Common myeloid progenitor, CD34-positive (primary cell): ENCODE data around the gene SEMG2.

Experiments
- CTCF ChIA-PET: fragments of 350-600 bp; sonication (Branson Sonifier 250); formaldehyde crosslinking; loops from one replicate; lab custom pipeline; 2021; ENCODE audit warnings: antibody characterized with exemption; lab: Charles Lee
- POLR2A ChIA-PET: fragments of 350-600 bp; sonication (Branson Sonifier 250); formaldehyde crosslinking; loops from one replicate; lab custom pipeline; 2021; ENCODE audit warnings: antibody characterized with exemption; lab: Charles Lee
- DNase-seq, 3 donors: peaks; one replicate each; pipeline versions ENCODE4 v3.0.0 to v3.0.0-alpha.2; 2013
- H3K27ac ChIP-seq, 2 experiments: 1 replicate in 1 of 2; 2 replicates in 1 of 2; pipeline ENCODE4 v1.7.0; 2013; ENCODE audit warnings: inconsistent platforms in 2 of 2, low read length in 2 of 2, mild to moderate bottlenecking in 2 of 2, low read depth in 1 of 2, moderate library complexity in 1 of 2; ENCODE audit not compliant: severe bottlenecking in 2 of 2, insufficient read depth in 1 of 2, poor library complexity in 1 of 2
- H3K27me3 ChIP-seq, 5 experiments: replicated peaks in 2 of 5; 1 replicate in 3 of 5; 2 replicates in 2 of 5; pipeline versions ENCODE4 v1.6.1 to v1.7.0; 2013; ENCODE audit warnings: low read length in 4 of 5, mild to moderate bottlenecking in 2 of 5, moderate library complexity in 2 of 5, inconsistent platforms in 1 of 5; ENCODE audit not compliant: insufficient read depth in 5 of 5, control insufficient read depth in 4 of 5
- H3K36me3 ChIP-seq, 4 experiments: 1 replicate in 2 of 4; 2 replicates in 2 of 4; pipeline versions ENCODE4 v1.6.1 to v1.7.0; 2013; ENCODE audit warnings: low read length in 3 of 4, control low read depth in 1 of 4, mild to moderate bottlenecking in 1 of 4; ENCODE audit not compliant: control insufficient read depth in 4 of 4, insufficient read depth in 4 of 4
- H3K4me1 ChIP-seq, 4 experiments: 1 replicate in 3 of 4; 2 replicates in 1 of 4; pipeline versions ENCODE4 v1.6.1 to v1.7.1; 2013; ENCODE audit warnings: low read length in 3 of 4, mild to moderate bottlenecking in 3 of 4, control low read depth in 1 of 4, inconsistent platforms in 1 of 4, moderate library complexity in 1 of 4; ENCODE audit not compliant: control insufficient read depth in 4 of 4, insufficient read depth in 4 of 4; ENCODE audit errors: control extremely low read depth in 1 of 4
- H3K4me3 ChIP-seq, 7 experiments: 1 replicate in 4 of 7; 2 replicates in 3 of 7; pipeline versions ENCODE4 v1.5.1 to v1.7.0; 2013; ENCODE audit warnings: mild to moderate bottlenecking in 7 of 7, low read length in 6 of 7, moderate library complexity in 6 of 7, inconsistent platforms in 2 of 7, low read depth in 2 of 7, control low read depth in 1 of 7; ENCODE audit not compliant: insufficient read depth in 4 of 7, control insufficient read depth in 1 of 7; ENCODE audit errors: extremely low read depth in 1 of 7
- H3K9me3 ChIP-seq, 5 experiments: 1 replicate in 4 of 5; 2 replicates in 1 of 5; pipeline versions ENCODE4 v1.6.1 to v1.7.1; 2013; ENCODE audit warnings: low read length in 4 of 5, mild to moderate bottlenecking in 2 of 5, inconsistent platforms in 1 of 5, low read depth in 1 of 5, moderate library complexity in 1 of 5; ENCODE audit not compliant: control insufficient read depth in 4 of 5, insufficient read depth in 2 of 5; ENCODE audit errors: control extremely low read depth in 1 of 5
- WGBS: methylation state at CpG from one replicate; pipeline ENCODE4 v1.1.5; 2013; ENCODE audit not compliant: insufficient coverage; 5-methylcytosine and 5-hydroxymethylcytosine counted together

Gene SEMG2

GRCh38 chr20:45209924-45210323 is 11.2 kb upstream of the SEMG2 start:
- Histone ChIP-seq H3K4me1 (peaks cover 0 to 11% (median 1%) of the 10 kb centered on the region in 4 experiments), H3K36me3 (no peaks in the 10 kb centered on the region), H3K9me3 (no peaks in the 10 kb centered on the region), H3K27ac (no peak overlapping the region), H3K27me3 (peaks cover 0 to 4% (median 0%) of the 10 kb centered on the region in 5 experiments), H3K4me3 (no peak overlapping the region)
- ChIA-PET POLR2A (no interaction called here), CTCF (no interaction called here)
- WGBS = 100% methylated on average over 1 of the region's 1 CpG
- DNase-seq = no peak

GRCh38 chr20:45211569-45212474 is 9.4 kb upstream of the SEMG2 start:
- ChIA-PET POLR2A (no interaction called here), CTCF (no interaction called here)
- H3K27ac ChIP-seq = no peak overlapping the region
- no peak for DNase-seq
- peaks cover 0 to 4% (median 0%) of the 10 kb centered on the region in 5 experiments for H3K27me3 ChIP-seq
- H3K4me3 ChIP-seq = no peak overlapping the region
- no peaks in the 10 kb centered on the region for H3K36me3 ChIP-seq
- peaks cover 0 to 3% (median 0%) of the 10 kb centered on the region in 4 experiments for H3K4me1 ChIP-seq
- no peaks in the 10 kb centered on the region for H3K9me3 ChIP-seq

DNA sequence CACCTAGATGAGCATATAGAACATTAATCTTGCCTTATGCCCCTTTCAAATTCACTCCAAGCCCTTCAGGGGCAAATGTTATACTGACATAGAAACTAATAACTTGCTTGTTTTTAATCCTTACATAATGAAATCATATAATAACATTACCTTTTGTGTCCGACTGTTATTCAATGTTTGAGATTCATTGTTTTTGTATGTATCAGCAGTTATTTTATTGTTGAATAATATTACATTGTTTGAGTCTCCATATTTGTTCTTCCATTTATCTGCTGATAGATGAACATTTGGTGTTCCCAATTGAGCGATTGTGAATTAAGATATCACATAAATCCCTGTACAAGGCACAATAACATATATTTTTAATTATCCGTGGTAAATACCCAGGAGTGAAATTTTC is 8.3 kb upstream of the SEMG2 start:
- DNase-seq = no peak
- Histone ChIP-seq H3K9me3 (no peaks in the 10 kb centered on the region), H3K27me3 (peaks cover 0 to 2% (median 0%) of the 10 kb centered on the region in 5 experiments), H3K36me3 (no peaks in the 10 kb centered on the region), H3K27ac (no peak overlapping the region), H3K4me3 (no peak overlapping the region), H3K4me1 (no peaks in the 10 kb centered on the region)
- ChIA-PET CTCF (no interaction called here), POLR2A (no interaction called here)
- no CpG with 5 or more reads among the region's 3 CpGs for WGBS

DNA sequence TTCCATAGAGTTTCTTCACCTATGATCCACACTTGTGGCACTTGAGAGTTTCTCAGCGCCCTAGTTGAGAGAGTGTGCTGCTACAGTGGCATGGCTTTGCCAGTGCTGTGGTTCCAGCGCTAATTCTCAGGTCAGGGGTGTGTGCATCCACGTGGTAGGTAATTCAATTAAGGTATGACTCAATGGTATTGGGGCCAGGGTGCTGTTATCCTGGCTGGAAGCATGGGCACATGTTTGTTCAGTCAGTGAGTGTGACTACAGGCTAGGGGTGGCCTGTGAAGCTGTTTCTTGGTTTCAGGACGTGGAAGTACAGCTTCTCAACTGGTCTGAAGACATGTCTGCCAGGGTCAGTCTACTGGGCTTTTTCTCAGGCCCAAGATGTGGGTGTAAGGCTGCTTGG is 3.0 kb upstream of the SEMG2 start:
- CTCF ChIA-PET = no interaction called here
- DNase-seq = no peak
- H3K27me3 ChIP-seq = peaks cover 0 to 7% (median 4%) of the 10 kb centered on the region in 5 experiments
- no peaks in the 10 kb centered on the region for H3K4me1 ChIP-seq
- WGBS = 100% methylated on average over 3 of the region's 4 CpGs
- H3K9me3 ChIP-seq = peaks cover 0 to under 1% (median 0%) of the 10 kb centered on the region in 5 experiments
- H3K27ac ChIP-seq = no peak overlapping the region
- H3K4me3 ChIP-seq = no peak overlapping the region
- POLR2A ChIA-PET = no interaction called here
- H3K36me3 ChIP-seq = no peaks in the 10 kb centered on the region

DNA sequence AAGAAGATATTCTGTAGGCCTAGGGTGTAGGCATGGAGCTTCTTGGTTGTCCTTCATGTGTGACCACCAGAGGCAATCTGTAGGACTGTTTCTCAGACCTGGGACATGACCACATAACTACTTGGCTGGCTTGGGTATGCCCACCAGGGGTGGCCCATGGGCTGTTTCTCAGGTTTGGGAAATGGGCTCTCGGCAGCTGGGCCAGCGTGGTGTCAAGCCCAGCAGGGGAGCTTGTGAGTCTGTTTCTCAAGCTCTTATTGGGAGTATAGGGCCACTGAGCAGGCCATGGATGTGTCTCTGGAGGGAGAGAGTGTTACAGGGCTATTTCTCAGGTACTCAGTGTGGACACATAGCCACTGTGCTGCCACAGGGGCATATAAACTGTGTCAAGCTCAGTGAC is 2.5 kb upstream of the SEMG2 start:
- H3K4me3 ChIP-seq = no peak overlapping the region
- peaks cover under 1 to 10% (median 4%) of the 10 kb centered on the region in 5 experiments for H3K27me3 ChIP-seq
- no peak overlapping the region for H3K27ac ChIP-seq
- no peaks in the 10 kb centered on the region for H3K4me1 ChIP-seq
- H3K36me3 ChIP-seq = no peaks in the 10 kb centered on the region
- peaks cover 0 to 2% (median 0%) of the 10 kb centered on the region in 5 experiments for H3K9me3 ChIP-seq
- POLR2A ChIA-PET = no interaction called here
- DNase-seq = no peak
- CTCF ChIA-PET = no interaction called here
- 100% methylated on average over 2 of the region's 2 CpGs for WGBS

- peaks cover 4 to 22% (median 15%) of the 10 kb centered on the region in 5 experiments for H3K27me3 ChIP-seq
These were observed 2.0 kb downstream of the SEMG2 start for GRCh38 chr20:45223136-45223535.

GRCh38 chr20:45226287-45226686 is 5.1 kb downstream of the SEMG2 start:
- Histone ChIP-seq H3K27me3 (peaks cover 5 to 28% (median 20%) of the 10 kb centered on the region in 5 experiments), H3K4me1 (no peaks in the 10 kb centered on the region), H3K36me3 (no peaks in the 10 kb centered on the region), H3K9me3 (peaks cover 0 to 2% (median 0%) of the 10 kb centered on the region in 5 experiments), H3K4me3 (no peak overlapping the region), H3K27ac (no peak overlapping the region)
- WGBS = no CpG with 5 or more reads among the region's 1 CpG
- no peak for DNase-seq
- ChIA-PET CTCF (no interaction called here), POLR2A (no interaction called here)

More at GRCh38 chr20:45223136-45223535, 2.0 kb downstream of the SEMG2 start:
- no peaks in the 10 kb centered on the region for H3K36me3 ChIP-seq
- H3K4me3 ChIP-seq = no peak overlapping the region
- POLR2A ChIA-PET = no interaction called here
- H3K4me1 ChIP-seq = no peaks in the 10 kb centered on the region
- no peak overlapping the region for H3K27ac ChIP-seq
- CTCF ChIA-PET = no interaction called here
- H3K9me3 ChIP-seq = peaks cover 0 to 2% (median 0%) of the 10 kb centered on the region in 5 experiments
- DNase-seq = no peak
